HG03521 (cell line): Measurements from ENCODE around the gene TAF9B.
"Not testable (repeated sequence)": the region's sequence is repeated elsewhere in the genome, so short reads cannot be mapped to it uniquely, and the experiment has no call there.

ENCODE experiments used
- ATAC-seq: cut with Tn5 transposase; IDR thresholded peaks from one replicate; pipeline ENCODE4 v1.9.1; 2021; ENCODE audit warnings: mild to moderate bottlenecking, moderate library complexity; ENCODE audit not compliant: unreplicated experiment

TAF9B gene, protein sequence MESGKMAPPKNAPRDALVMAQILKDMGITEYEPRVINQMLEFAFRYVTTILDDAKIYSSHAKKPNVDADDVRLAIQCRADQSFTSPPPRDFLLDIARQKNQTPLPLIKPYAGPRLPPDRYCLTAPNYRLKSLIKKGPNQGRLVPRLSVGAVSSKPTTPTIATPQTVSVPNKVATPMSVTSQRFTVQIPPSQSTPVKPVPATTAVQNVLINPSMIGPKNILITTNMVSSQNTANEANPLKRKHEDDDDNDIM

DNA sequence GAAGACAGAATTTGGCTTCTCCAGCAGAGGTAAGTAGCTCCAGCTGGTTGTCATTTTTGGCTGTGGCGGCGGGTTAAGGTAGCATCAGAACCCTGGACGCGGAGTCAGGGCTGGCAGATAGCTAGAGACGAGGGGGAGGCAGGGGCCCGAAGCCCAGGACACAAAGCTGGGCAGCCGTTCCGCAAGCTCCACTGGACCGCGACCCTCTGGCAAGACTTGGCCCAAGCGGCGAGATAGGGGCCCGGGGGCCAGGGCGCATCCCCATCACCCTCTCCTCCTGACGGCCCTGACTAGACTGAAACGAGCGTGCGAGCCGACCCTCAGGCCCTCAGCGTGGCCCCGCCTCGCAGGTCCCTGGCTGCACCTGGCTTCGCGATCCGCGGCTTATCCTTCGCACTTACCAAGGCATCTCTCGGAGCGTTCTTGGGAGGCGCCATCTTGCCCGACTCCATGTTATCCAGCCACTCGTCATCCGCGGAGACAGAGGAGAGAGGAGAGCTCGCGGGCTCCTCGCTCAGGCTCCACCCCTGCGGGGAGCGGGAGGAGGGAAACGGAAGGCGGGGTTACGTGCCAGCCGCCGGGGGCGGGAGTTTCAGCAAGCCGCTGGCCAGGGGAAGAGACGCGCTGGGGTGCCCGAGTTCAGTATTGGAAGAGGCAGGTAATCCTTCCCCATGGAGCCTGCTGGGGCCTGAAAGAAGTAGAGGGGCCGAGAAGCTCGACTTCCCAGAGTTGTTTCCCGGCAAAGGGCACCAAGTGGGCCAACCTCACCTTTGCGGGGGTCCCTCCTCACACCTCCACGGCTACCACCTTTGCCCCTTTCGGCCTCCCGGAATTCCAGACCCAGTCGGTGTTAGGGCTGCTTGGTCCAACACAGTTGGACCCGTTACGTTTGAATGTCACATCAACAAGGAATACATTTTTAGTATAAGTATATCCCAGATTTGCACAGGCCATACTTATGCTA is at the start of gene TAF9B:
TSS of gene TAF9B (minus strand) at position 491 of the 964 bp plus-strand sequence. CDS start at position 452, 39 bp downstream.
- peak; percentile 93 for ATAC-seq

DNA sequence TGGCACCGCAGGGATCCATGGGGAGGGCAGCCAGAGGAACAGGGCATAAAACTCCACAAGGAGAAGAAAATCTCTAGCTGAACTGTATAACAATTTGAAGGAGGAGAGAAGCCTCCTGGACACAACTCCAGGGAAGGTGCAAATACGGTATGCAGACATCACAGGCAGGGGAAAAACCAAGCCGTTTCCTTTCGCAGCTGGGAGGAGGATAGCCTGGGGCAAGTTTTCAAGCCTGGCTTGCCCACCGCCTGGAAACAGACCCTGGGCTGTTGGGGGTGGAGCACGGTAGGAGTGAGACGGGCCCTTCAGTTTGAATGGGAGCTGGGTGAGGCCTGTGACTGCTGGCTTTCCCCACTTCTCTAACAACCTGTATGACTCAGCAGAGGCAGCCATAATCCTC is 43.4 kb upstream of the TAF9B start:
- ATAC-seq: no peak

DNA sequence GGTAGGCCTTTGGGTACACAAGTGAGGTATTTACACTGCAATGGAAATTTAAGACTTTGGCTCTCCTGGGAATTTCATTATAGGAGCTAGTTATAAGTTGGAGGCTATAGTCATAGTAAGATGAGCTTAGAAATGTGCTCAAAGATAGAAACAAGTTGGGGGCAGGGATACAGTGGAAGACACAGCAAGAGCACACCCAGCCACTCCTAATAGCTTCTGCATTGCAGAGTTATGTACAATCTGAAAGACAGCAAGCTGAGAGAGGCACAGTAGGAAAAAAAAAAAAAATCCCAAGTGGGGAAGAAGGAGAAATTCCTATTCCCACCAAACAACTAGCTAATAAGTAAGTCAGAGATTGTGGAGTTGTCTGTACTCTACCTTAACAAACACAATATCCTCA is 41.9 kb upstream of the TAF9B start:
- no peak for ATAC-seq

GRCh38 chrX:78168065-78168464 is 28.6 kb upstream of the TAF9B start:
- no peak for ATAC-seq

- ATAC-seq: no peak
Observed at GRCh38 chrX:78165425-78165824, 26.0 kb upstream of the TAF9B start.

- not testable (repeated sequence) for ATAC-seq
Observed at GRCh38 chrX:78163175-78163574, 23.7 kb upstream of the TAF9B start.

DNA sequence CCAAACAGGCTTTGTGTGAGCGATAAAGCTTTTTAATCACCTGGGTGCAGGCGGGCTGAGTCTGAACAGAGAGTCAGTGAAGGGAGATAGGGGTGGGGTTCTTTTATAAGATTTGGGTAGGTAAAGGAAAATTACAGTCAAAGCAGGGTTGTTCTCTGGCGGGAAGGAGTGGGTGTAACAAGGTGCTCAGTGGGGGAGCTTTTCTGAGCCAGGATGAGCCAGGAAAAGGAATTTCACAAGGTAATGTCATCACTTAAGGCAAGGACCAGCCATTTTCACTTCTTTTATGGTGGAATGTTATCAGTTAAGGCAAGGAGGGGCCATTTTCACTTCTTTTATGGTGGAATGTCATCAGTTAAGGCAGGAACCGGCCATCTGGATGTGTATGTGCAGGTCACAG is 21.3 kb upstream of the TAF9B start:
- not testable (repeated sequence) for ATAC-seq

- ATAC-seq: not testable (repeated sequence)
Observed at GRCh38 chrX:78157846-78158245, 18.4 kb upstream of the TAF9B start.

DNA sequence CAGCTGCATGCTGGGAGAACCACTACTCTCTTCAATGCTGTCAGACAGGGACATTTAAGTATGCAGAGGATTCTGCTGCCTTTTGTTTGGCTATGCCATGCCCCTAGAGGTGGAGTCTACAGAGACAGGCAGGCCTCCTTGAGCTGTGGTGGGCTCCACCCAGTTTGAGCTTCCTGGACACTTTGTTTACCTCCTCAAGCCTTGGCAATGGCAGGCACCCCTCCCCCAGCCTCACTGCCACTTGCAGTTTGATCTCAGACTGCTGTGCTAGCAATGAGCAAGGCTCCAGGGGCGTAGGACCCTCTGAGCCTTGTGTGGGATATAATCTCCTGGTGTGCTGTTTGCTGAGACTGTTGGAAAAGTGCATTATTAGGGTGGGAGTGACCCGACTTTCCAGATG is 17.9 kb upstream of the TAF9B start:
- ATAC-seq: not testable (repeated sequence)

DNA sequence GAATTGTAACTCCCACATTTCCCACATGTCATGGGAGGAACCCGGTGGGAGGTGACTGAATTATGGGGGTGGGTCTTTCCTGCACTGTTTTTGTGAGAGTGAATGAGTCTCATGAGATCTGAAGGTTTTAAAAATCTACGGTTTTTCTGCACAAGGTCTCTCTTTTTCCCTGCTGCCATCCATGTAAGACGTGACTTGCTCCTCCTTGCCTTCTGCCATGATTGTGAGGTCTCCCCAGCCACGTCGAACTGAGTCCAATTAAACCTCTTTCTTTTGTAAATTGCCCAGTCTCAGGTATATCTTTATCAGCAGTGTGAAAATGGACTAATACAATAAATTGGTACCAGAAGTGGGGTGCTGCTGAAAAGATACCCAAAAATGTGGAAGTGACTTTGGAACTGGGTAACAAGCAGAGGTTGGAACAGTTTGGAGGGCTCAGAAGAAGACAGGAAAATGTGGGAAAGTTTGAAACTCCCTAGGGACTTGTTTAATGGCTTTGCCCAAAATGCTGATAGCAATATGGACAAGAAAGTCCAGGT is 7.6 kb upstream of the TAF9B start:
- ATAC-seq: not testable (repeated sequence)

GRCh38 chrX:78140206-78140605 is 756 bp upstream of the TAF9B start:
- ATAC-seq: no peak

GRCh38 chrX:78133238-78133960 is 6.1 kb downstream of the TAF9B start:
- ATAC-seq: no peak

GRCh38 chrX:78131117-78131516 is 8.3 kb downstream of the TAF9B start:
- no peak for ATAC-seq

DNA sequence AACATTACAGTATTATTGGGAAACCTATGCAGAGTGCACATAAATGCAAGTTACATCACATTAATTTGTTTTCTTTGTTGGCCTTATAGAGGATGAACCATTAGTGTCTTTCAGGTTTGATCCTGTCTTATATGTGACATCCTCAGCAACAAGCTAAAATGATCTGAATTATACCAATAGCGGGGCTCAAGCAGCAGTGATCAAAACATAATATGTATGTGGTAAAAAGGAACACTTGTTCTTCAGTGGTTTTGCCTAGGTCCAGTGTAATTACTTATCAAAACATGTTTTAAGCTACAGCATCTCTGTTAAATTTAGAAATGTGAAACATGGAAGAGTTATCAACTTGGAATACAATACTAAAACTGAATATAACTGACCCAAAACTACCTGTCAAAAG is 9.1 kb downstream of the TAF9B start:
- ATAC-seq: no peak

DNA sequence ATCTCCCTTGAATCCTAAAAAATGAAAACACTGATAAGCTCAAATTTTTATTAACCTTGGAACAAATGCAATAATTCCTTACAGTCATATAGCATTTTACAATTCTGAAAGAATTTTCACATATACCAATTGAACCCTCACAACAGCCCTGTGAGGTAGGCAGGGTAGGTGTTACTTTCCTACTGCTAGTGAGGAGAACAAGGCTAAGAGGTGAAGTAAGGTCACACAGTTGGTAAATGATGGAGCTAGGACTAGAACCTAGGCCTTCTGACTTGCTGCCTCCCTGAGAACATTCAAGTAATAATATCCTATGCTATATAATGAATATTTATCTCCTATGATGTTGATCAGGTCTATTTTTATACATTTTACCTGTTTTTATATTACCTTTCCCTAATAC is 9.7 kb downstream of the TAF9B start:
- no peak for ATAC-seq

GRCh38 chrX:78125781-78126180 is 13.7 kb downstream of the TAF9B start:
- ATAC-seq: not testable (repeated sequence)

DNA sequence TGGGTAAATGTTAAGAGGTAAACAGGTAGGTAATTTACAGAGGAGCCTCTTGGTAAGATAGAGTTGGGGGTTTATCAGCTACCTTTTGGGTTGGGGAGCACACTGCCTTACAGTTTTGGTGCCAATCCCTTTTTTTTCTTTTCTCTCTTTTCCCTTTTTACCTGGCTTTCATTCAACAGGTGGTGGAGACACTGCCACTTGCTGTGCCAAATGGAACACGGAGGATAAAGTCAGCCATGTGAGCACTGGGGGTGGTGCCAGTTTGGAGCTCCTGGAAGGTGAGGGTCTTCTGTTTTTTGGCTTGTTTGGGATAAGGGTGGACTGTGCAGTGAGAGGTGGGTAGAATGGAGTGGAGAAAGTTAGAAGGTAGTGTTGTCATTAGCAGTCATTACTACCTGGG is 14.3 kb downstream of the TAF9B start:
- no peak for ATAC-seq

DNA sequence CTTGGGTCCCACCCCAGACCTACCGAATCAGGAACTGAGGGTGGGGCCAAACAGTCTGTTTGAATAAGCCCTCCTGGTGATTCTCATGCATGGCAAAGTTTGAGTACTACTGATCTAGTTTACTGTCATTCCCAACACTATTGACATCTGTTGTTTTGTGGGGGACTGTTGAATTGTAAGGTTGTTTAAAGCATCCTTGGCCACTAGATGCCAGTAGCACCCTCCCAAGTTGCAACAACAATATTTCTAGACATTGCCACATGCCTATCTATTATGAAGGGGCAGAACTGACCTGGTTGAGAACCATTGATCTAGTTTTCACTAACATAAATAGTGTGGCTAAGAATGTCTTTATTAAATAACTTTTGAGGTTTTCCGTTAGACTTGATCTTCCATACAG is 15.1 kb downstream of the TAF9B start:
- no peak for ATAC-seq

GRCh38 chrX:78123190-78123589 is 16.3 kb downstream of the TAF9B start:
- no peak for ATAC-seq

DNA sequence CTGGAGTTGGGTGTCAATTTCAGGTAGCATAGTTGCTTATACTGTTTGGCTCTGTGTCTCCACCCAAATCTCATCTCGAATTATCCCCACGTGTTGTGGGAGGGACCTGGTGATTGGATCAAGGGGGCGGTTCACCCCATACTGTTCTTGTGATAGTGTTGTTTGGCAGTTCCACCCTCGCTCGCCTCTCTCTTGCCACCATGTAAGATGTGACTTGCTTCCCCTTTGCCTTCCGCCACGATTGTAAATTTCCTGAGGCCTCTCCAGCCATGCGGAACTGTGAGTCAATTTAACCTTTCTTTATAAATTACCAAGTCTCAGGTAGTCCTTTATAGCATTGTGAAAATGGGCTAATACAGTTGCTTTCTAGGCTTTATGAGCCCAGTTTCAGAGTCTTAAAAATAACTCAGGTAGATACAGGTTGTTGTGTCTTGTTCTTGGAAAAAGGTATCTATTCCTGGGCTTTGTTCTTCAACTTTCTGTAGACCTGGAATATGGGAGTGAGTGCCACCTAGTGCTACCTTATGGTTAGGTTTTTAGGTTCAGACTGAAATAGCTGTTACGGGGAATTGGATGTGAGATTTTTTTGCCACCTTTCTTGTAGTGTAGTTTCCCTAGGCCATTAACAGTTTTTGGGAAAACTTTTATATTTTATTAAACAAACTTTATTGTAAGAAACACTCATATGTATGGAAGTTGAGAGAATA is 19.8 kb downstream of the TAF9B start:
- no peak for ATAC-seq
